Thymus (tissue), 14 donors: ENCODE measurements around the gene QARS1. TPM values are rescaled to one million over a fixed set of nuclear protein-coding genes. Genes with fewer than 3 reads are reported as not detected.

Source experiments
- DNase-seq, 9 donors: peaks; one replicate each; pipeline ENCODE4 v3.0.0-alpha.2; 2013; ENCODE audit warnings: low spot score in 9 of 9, low read depth in 6 of 9, missing footprints in 1 of 9
- H3K27ac ChIP-seq, 2 donors: one replicate each; pipeline ENCODE4 v1.5.1; 2013; ENCODE audit warnings: control low read depth in 1 of 2, low read depth in 1 of 2, low read length in 1 of 2, mild to moderate bottlenecking in 1 of 2, moderate library complexity in 1 of 2
- H3K27me3 ChIP-seq, 2 donors: one replicate each; pipeline ENCODE4 v1.5.1; 2013; ENCODE audit warnings: low read length in 1 of 2; ENCODE audit not compliant: control insufficient read depth in 2 of 2, insufficient read depth in 1 of 2
- H3K36me3 ChIP-seq, 2 donors: one replicate each; pipeline ENCODE4 v1.5.1; 2013; ENCODE audit warnings: low read length in 1 of 2, mild to moderate bottlenecking in 1 of 2, moderate library complexity in 1 of 2; ENCODE audit not compliant: control insufficient read depth in 2 of 2, insufficient read depth in 2 of 2
- H3K4me1 ChIP-seq, 2 donors: one replicate each; pipeline ENCODE4 v1.5.1; 2013; ENCODE audit warnings: low read length in 2 of 2; ENCODE audit not compliant: control insufficient read depth in 2 of 2, insufficient read depth in 2 of 2
- H3K4me3 ChIP-seq, 2 donors: one replicate each; pipeline ENCODE4 v1.5.1; 2013; ENCODE audit warnings: low read length in 2 of 2, control low read depth in 1 of 2, mild to moderate bottlenecking in 1 of 2
- H3K9me3 ChIP-seq, 2 donors: one replicate each; pipeline ENCODE4 v1.5.1; 2013; ENCODE audit warnings: low read length in 1 of 2, mild to moderate bottlenecking in 1 of 2; ENCODE audit not compliant: control insufficient read depth in 2 of 2, insufficient read depth in 1 of 2
- WGBS: extraction: QIAGEN DNeasy Blood & Tissue Kit; methylation state at CpG from one replicate; pipeline ENCODE4 v1.1.7; 2013; 5-methylcytosine and 5-hydroxymethylcytosine counted together
- long read RNA-seq, 10 donors: transcript quantifications; one replicate each; lab custom pipeline, GENCODE V29; 2026
- polyA plus RNA-seq: library from polyadenylated mRNA; stranded (reverse); fragments of 200-250 nt; gene quantifications from one replicate; pipeline ENCODE4 v1.2.3, GENCODE V29; 2013
- total RNA-seq: library from RNA; stranded (reverse); fragments of 120-200 nt; gene quantifications from one replicate; pipeline ENCODE4 v1.2.4, GENCODE V29; 2013
- donor health status: healthy.

QARS1 gene
- total RNA-seq (223 TPM), polyA plus RNA-seq (256 TPM)
- long read RNA-seq, donor 1, partial matches to known transcripts, result 0 of 6 reads
- long read RNA-seq, donor 1, other reads (novel, unspliced or antisense), result 0 of 6 reads
- long read RNA-seq, donor 2, transcript QARS-223 (4 exons, 679 nt), result minor isoform, 11 of 130 reads
- long read RNA-seq, donor 2, transcript QARS-201 (24 exons, 2,827 nt), result major isoform, 43 of 130 reads
- long read RNA-seq, donor 2, partial matches to known transcripts, result 57 of 130 reads
- long read RNA-seq, donor 2, other reads (novel, unspliced or antisense), result 9 of 130 reads
- long read RNA-seq, donor 3, transcript QARS-201 (24 exons, 2,827 nt), result major isoform, 30 of 100 reads
- long read RNA-seq, donor 3, transcript QARS-223 (4 exons, 679 nt), result minor isoform, 12 of 100 reads
- long read RNA-seq, donor 3, partial matches to known transcripts, result 52 of 100 reads
- long read RNA-seq, donor 3, other reads (novel, unspliced or antisense), result 0 of 100 reads
- long read RNA-seq, donor 4, transcript QARS-201 (24 exons, 2,827 nt), result major isoform, 13 of 32 reads
- long read RNA-seq, donor 4, partial matches to known transcripts, result 11 of 32 reads
- long read RNA-seq, donor 4, other reads (novel, unspliced or antisense), result 0 of 32 reads
- long read RNA-seq, donor 5, transcript QARS-201 (24 exons, 2,827 nt), result major isoform, 48 of 100 reads
- long read RNA-seq, donor 5, transcript QARS-218 (2 exons, 600 nt), result minor isoform, 6 of 100 reads
- long read RNA-seq, donor 5, transcript QARS-223 (4 exons, 679 nt), result minor isoform, 13 of 100 reads
- long read RNA-seq, donor 5, partial matches to known transcripts, result 16 of 100 reads
- long read RNA-seq, donor 5, other reads (novel, unspliced or antisense), result 9 of 100 reads
- long read RNA-seq, donor 6, transcript QARS-201 (24 exons, 2,827 nt), result major isoform, 15 of 40 reads
- long read RNA-seq, donor 6, partial matches to known transcripts, result 13 of 40 reads
- long read RNA-seq, donor 6, other reads (novel, unspliced or antisense), result 6 of 40 reads
- long read RNA-seq, donor 7, transcript QARS-223 (4 exons, 679 nt), result minor isoform, 5 of 51 reads
- long read RNA-seq, donor 7, transcript QARS-201 (24 exons, 2,827 nt), result major isoform, 24 of 51 reads
- long read RNA-seq, donor 7, transcript QARS-218 (2 exons, 600 nt), result minor isoform, 5 of 51 reads
- long read RNA-seq, donor 7, partial matches to known transcripts, result 14 of 51 reads
- long read RNA-seq, donor 7, other reads (novel, unspliced or antisense), result 0 of 51 reads
- long read RNA-seq, donor 8, transcript QARS-201 (24 exons, 2,827 nt), result major isoform, 8 of 13 reads
- long read RNA-seq, donor 8, partial matches to known transcripts, result 0 of 13 reads
- long read RNA-seq, donor 8, other reads (novel, unspliced or antisense), result 0 of 13 reads
- long read RNA-seq, donor 9, transcript QARS-201 (24 exons, 2,827 nt), result major isoform, 22 of 38 reads
- long read RNA-seq, donor 9, partial matches to known transcripts, result 10 of 38 reads
- long read RNA-seq, donor 9, other reads (novel, unspliced or antisense), result 0 of 38 reads
- long read RNA-seq, donor 10, transcript QARS-218 (2 exons, 600 nt), result major isoform, 5 of 15 reads
- long read RNA-seq, donor 10, partial matches to known transcripts, result 0 of 15 reads
- long read RNA-seq, donor 10, other reads (novel, unspliced or antisense), result 0 of 15 reads

DNA sequence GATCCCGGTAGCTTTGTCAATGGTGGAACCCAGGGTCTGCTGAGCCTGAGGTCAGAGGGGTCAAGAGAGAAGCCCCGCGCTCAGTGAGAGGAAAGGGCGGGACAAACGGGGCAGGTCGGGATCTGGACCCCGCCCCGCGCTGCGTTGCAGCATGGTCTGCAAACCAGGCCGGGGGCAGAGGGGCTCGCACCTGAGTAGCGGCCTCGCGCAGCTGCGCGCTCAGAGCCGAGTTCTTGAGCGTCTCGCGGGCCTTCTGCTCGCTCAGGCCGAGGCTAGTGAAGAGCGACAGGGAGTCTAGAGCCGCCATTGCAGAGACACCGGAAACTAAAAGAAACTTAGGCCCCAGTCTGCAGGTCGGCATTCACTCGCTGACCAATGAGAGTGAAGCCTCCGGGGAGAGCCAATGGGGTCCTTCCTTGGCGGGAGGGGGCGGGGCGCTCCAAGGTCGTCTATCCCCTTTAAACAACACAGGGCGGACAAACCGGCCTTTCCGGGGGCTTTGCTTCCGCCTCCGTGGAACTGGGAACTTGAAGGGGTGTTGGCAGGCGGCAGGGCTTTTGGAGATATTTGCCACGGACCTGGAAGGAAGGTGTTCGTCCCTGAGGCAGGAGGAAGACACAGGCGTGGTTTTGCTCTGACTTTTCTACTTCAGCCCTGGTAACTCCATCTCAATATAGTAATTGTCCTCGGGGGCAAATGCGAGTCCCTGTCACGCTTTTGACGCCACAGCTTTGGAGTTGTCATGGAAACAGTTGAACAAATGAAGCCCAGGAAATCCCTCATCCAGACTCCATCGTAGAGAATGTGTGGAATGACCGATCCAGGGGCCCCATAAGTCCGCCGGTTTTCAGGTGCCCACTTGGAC is at the start of gene QARS1:
Gene QARS1, minus strand, starts transcription at position 331 of the 865 bp plus-strand sequence. Its CDS starts 24 bp downstream, at position 307.
- H3K27me3 ChIP-seq, result no peaks in the 10 kb centered on the region
- 3% methylated on average over 50 of the region's 50 CpGs for WGBS
- H3K36me3 ChIP-seq, result peaks cover 44 to 64% of the 10 kb centered on the region in 2 donors
- H3K9me3 ChIP-seq, result peaks cover 0 to 10% of the 10 kb centered on the region in 2 donors
- H3K4me1 ChIP-seq, result peaks cover 11 to 14% of the 10 kb centered on the region in 2 donors
- H3K27ac ChIP-seq, result peak within 1 kb of the TSS; percentile 78 to 94
- H3K4me3 ChIP-seq, result peak within 1 kb of the TSS; percentile 83 to 98
- DNase-seq, result peak; percentile 73 to 95 (median 87)

- Histone ChIP-seq H3K4me3 (no peak overlapping the region), H3K27me3 (no peaks in the 10 kb centered on the region), H3K4me1 (no peaks in the 10 kb centered on the region), H3K9me3 (no peaks in the 10 kb centered on the region), H3K27ac (no peak overlapping the region), H3K36me3 (no peaks in the 10 kb centered on the region)
- DNase-seq, result no peak
- 96% methylated on average over 3 of the region's 3 CpGs for WGBS
Measured at GRCh38 chr3:49153349-49153912, 48.9 kb upstream of the QARS1 start.

DNA sequence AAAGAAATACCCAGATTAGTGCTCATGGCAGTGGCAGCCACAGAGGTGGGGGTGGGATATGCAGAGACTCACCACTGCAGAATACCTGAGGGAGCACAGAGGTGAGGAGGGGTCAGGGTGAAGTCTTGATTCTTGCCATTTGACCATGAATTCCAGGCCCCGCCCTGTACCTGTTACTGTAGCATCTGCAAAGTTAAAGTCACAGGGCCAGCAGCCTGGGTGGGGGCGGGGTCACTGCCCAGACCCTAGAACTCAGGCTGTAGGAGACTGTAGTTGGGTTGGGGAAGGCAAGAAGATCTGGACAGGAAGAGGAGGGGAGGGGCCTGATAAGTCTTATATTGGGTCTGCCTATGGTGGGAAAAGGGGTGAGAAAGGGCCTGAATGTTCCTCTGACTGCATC is 47.1 kb upstream of the QARS1 start:
- no peaks in the 10 kb centered on the region for H3K9me3 ChIP-seq
- H3K4me3 ChIP-seq, result no peak overlapping the region
- no peak overlapping the region for H3K27ac ChIP-seq
- no peaks in the 10 kb centered on the region for H3K36me3 ChIP-seq
- DNase-seq, result no peak
- no peaks in the 10 kb centered on the region for H3K4me1 ChIP-seq
- no peaks in the 10 kb centered on the region for H3K27me3 ChIP-seq
- WGBS, result 97% methylated on average over 2 of the region's 2 CpGs

- H3K9me3 ChIP-seq, result no peaks in the 10 kb centered on the region
- no peaks in the 10 kb centered on the region for H3K36me3 ChIP-seq
- no peaks in the 10 kb centered on the region for H3K27me3 ChIP-seq
- no peak overlapping the region for H3K27ac ChIP-seq
- no peaks in the 10 kb centered on the region for H3K4me1 ChIP-seq
- H3K4me3 ChIP-seq, result no peak overlapping the region
- WGBS, result 90% methylated on average over 5 of the region's 5 CpGs
- DNase-seq, result no peak
Measured at GRCh38 chr3:49148159-49148558, 43.6 kb upstream of the QARS1 start.

DNA sequence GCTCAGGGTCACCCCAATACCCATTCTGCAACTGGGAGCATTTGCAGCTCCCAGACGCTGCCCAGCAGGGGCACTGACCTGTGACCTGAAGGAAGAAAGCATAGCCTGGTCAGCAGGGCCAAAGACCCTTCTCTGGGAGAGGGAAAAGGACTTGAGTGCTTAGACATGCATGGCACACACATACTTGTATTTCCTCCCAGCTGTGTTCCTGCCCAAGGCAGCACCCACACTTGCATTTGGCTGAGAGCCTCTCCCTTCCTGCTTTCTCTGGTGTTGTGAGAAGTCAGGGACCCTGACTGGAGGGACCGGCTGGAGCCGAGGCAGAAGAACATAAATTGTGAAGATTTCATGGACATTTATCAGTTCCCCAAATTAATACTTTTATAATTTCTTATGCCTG is 35.5 kb upstream of the QARS1 start:
- Histone ChIP-seq H3K27ac (no peak overlapping the region), H3K36me3 (no peaks in the 10 kb centered on the region), H3K9me3 (peaks cover 0 to 16% of the 10 kb centered on the region in 2 donors), H3K4me3 (no peak overlapping the region), H3K27me3 (peaks cover 0 to 6% of the 10 kb centered on the region in 2 donors), H3K4me1 (no peaks in the 10 kb centered on the region)
- 81% methylated on average over 3 of the region's 3 CpGs for WGBS
- DNase-seq, result no peak

- Histone ChIP-seq H3K27ac (no peak overlapping the region), H3K9me3 (peaks cover 0 to 4% of the 10 kb centered on the region in 2 donors), H3K4me3 (no peak overlapping the region), H3K4me1 (peaks cover 0 to 6% of the 10 kb centered on the region in 2 donors), H3K36me3 (no peaks in the 10 kb centered on the region), H3K27me3 (peaks cover 0 to 30% of the 10 kb centered on the region in 2 donors)
- 97% methylated on average over 4 of the region's 4 CpGs for WGBS
- no peak for DNase-seq
Measured at GRCh38 chr3:49135499-49135898, 30.9 kb upstream of the QARS1 start.

DNA sequence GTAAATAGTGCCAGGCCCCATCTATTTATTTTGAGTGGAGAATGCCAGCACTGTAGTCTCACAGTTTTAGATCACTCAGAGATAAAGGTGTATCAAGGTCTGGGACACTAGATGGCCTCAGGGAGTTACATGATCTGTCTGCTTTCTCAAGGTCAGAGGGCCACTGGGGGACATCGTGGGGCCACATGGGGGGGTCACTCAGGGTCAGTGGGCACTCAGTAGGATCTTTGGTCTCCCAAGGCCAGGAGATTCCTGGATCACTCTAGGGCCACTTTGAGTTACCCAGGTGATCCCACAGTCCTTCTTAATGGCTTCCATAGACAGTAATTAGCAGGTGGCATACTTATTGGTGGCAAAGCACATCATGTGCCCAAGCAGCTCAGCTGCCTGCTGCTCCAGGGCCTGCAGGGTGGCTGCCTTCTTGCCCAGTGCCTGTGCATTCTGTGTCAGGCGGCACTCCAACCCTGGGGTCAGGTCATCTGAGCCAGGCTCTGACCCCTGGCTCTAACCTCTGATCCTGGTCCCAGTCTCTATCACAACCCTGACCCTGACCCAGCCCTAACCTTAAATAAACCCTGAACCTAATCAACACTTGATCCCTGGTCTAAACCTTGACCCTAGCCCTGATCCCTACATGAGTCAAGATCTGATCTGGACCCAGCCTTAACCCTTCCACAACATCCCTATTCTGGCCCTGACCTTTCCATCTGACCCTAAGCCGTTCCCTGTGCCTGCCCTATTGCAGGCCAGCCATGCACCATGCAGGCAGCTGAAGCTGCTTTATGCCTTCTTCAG is 30.1 kb upstream of the QARS1 start:
- WGBS, result 84% methylated on average over 3 of the region's 3 CpGs

More for the DNA sequence above, 30.1 kb upstream of the QARS1 start:
- Histone ChIP-seq H3K4me1 (peaks cover 0 to 6% of the 10 kb centered on the region in 2 donors), H3K27me3 (peaks cover 0 to 30% of the 10 kb centered on the region in 2 donors), H3K36me3 (no peaks in the 10 kb centered on the region), H3K27ac (no peak overlapping the region), H3K9me3 (no peaks in the 10 kb centered on the region), H3K4me3 (no peak overlapping the region)
- DNase-seq, result no peak
